HCT116 (cell line): ENCODE results near the gene TMEM175. TPM values are rescaled to one million over a fixed set of nuclear protein-coding genes. Genes with fewer than 3 reads are reported as not detected.

Experiments
- ATAC-seq: fragments of 200-7000 bp; cut with Tn5 transposase; 2 replicates; pipeline ENCODE4 v1.9.1; 2020; ENCODE audit warnings: mild to moderate bottlenecking, moderate library complexity
- BruUV-seq: library from RNA; stranded (reverse); fragments of 400-500 nt; replicated peaks from 2 replicates; lab custom pipeline; 2021; lab: Mats Ljungman, UMichigan
- CTCF ChIA-PET: fragments of 300-600 bp; sonication (Branson Sonifier 250); formaldehyde crosslinking; loops from one replicate; lab custom pipeline; 2021; ENCODE audit warnings: antibody characterized with exemption; lab: Charles Lee
- POLR2A ChIA-PET: fragments of 300-600, 350-600 bp; sonication (Branson Sonifier 250); formaldehyde crosslinking; loops from one replicate; lab custom pipeline; 2021; ENCODE audit warnings: antibody characterized with exemption; lab: Charles Lee
- RAD21 ChIA-PET, 2 experiments: fragments of 300-600 bp; sonication (Branson Sonifier 250); formaldehyde crosslinking; loops; one replicate each; lab custom pipeline; 2023; ENCODE audit warnings: low total read pairs in 2 of 2; ENCODE audit not compliant: uncharacterized antibody in 2 of 2, unreplicated experiment in 2 of 2, low non-redundant PET in 1 of 2; lab: Charles Lee
- DNase-seq: peaks from one replicate; pipeline ENCODE4 v3.0.0-alpha.2; 2010; ENCODE audit warnings: low read depth, low spot score
- H2AFZ ChIP-seq: fragments of 200-600 bp; shearing (Covaris generic), sonication (generic); 2 replicates; pipeline ENCODE4 v1.6.1; 2017; ENCODE audit warnings: low read depth, mixed run types, mixed read lengths, antibody characterized with exemption, low read length; ENCODE audit not compliant: poor library complexity, severe bottlenecking
- H3K27ac ChIP-seq: 2 replicates; pipeline ENCODE4 v1.5.1; 2012; ENCODE audit warnings: low read depth, low read length
- H3K27me3 ChIP-seq: fragments of 200-600 bp; sonication (generic); 2 replicates; pipeline ENCODE4 v1.6.1; 2016; ENCODE audit warnings: mixed run types, low read length, mixed read lengths; ENCODE audit not compliant: insufficient read depth
- H3K36me3 ChIP-seq, 2 experiments: fragments of 200-500 bp in 1 of 2; fragments of 200-600 bp in 1 of 2; sonication (Bioruptor generic) in 1 of 2; sonication (generic) in 1 of 2; 2 replicates each; pipeline versions ENCODE4 v1.5.1 to v1.6.1; 2014 to 2016; ENCODE audit warnings: low read length in 2 of 2, inconsistent platforms in 1 of 2, mixed read lengths in 1 of 2, mixed run types in 1 of 2; ENCODE audit not compliant: insufficient read depth in 2 of 2, control insufficient read depth in 1 of 2
- H3K4me1 ChIP-seq, 2 experiments: fragments of 200-600 bp in 1 of 2; sonication (generic) in 1 of 2; 2 replicates each; pipeline versions ENCODE4 v1.5.1 to v1.6.1; 2012 to 2017; ENCODE audit warnings: low read length in 2 of 2, inconsistent platforms in 1 of 2, mild to moderate bottlenecking in 1 of 2, mixed read lengths in 1 of 2, mixed run types in 1 of 2, moderate library complexity in 1 of 2; ENCODE audit not compliant: insufficient read depth in 2 of 2, control insufficient read depth in 1 of 2
- H3K4me2 ChIP-seq: fragments of 200-600 bp; sonication (generic); 2 replicates; pipeline ENCODE4 v1.6.1; 2017; ENCODE audit warnings: mixed run types, low read length, mixed read lengths
- H3K4me3 ChIP-seq, 2 experiments: fragments of 200-600 bp in 1 of 2; sonication (generic) in 1 of 2; replicated peaks in 1 of 2; 2 replicates each; pipeline ENCODE4 v1.5.1; 2011 to 2016; ENCODE audit warnings: low read length in 2 of 2, control low read depth in 1 of 2, low read depth in 1 of 2, mild to moderate bottlenecking in 1 of 2, mixed read lengths in 1 of 2, mixed run types in 1 of 2
- H3K79me2 ChIP-seq: fragments of 200-600 bp; sonication (generic); 2 replicates; pipeline ENCODE4 v1.6.1; 2017; ENCODE audit warnings: mild to moderate bottlenecking, mixed run types, low read length, moderate library complexity, mixed read lengths; ENCODE audit not compliant: insufficient read depth
- H3K9ac ChIP-seq: fragments of 200-600 bp; sonication (generic); 2 replicates; pipeline ENCODE4 v1.6.1; 2016; ENCODE audit warnings: low read length, mixed read lengths
- H3K9me2 ChIP-seq: fragments of 200-600 bp; sonication (generic), shearing (Covaris generic); 2 replicates; pipeline ENCODE4 v1.6.1; 2017; ENCODE audit warnings: mixed run types, mild to moderate bottlenecking, moderate library complexity; ENCODE audit not compliant: insufficient read depth
- H3K9me3 ChIP-seq, 2 experiments: fragments of 200-500 bp in 1 of 2; fragments of 200-600 bp in 1 of 2; sonication (Bioruptor generic) in 1 of 2; sonication (generic) in 1 of 2; 2 replicates each; pipeline ENCODE4 v1.6.1; 2014 to 2017; ENCODE audit warnings: low read length in 2 of 2, mixed read lengths in 2 of 2, inconsistent platforms in 1 of 2, low read depth in 1 of 2, mild to moderate bottlenecking in 1 of 2, mixed run types in 1 of 2, moderate library complexity in 1 of 2; ENCODE audit not compliant: control insufficient read depth in 1 of 2, insufficient read depth in 1 of 2
- H4K20me1 ChIP-seq: fragments of 200-600 bp; sonication (generic), shearing (Covaris generic); 2 replicates; pipeline ENCODE4 v1.6.1; 2017; ENCODE audit warnings: mixed run types, mild to moderate bottlenecking, moderate library complexity; ENCODE audit not compliant: insufficient read depth
- ATF3 ChIP-seq: IDR thresholded peaks from 2 replicates; pipeline ENCODE4 v1.6.1; 2012
- CEBPB ChIP-seq: IDR thresholded peaks from 2 replicates; pipeline ENCODE4 v1.6.1; 2012; ENCODE audit warnings: low read depth
- CTCF ChIP-seq, 3 experiments: fragments of 200-600 bp in 1 of 3; sonication (generic) in 1 of 3; IDR thresholded peaks in 2 of 3; conservative IDR thresholded peaks in 1 of 3; 2 replicates each; pipeline ENCODE4 v1.5.1; 2012 to 2017; ENCODE audit warnings: low read depth in 2 of 3, low read length in 2 of 3, antibody characterized with exemption in 1 of 3, borderline replicate concordance in 1 of 3, control low read depth in 1 of 3, mild to moderate bottlenecking in 1 of 3, mixed read lengths in 1 of 3, mixed run types in 1 of 3, moderate library complexity in 1 of 3; ENCODE audit not compliant: insufficient read depth in 1 of 3
- EGR1 ChIP-seq: IDR thresholded peaks from 2 replicates; pipeline ENCODE4 v1.6.1; 2012; ENCODE audit warnings: low read depth
- ELF1 ChIP-seq: IDR thresholded peaks from 2 replicates; pipeline ENCODE4 v1.6.1; 2012; ENCODE audit warnings: low read depth, borderline replicate concordance
- EZH2 ChIP-seq: fragments of 200-600 bp; sonication (generic); IDR thresholded peaks from 2 replicates; pipeline ENCODE4 v1.6.1; 2017; ENCODE audit warnings: antibody characterized with exemption, mixed run types
- EZH2phosphoT487 ChIP-seq: fragments of 200-600 bp; IDR thresholded peaks from 2 replicates; pipeline ENCODE4 v1.6.1; 2018; ENCODE audit warnings: antibody characterized with exemption, borderline replicate concordance
- FOSL1 ChIP-seq: IDR thresholded peaks from 2 replicates; pipeline ENCODE4 v1.6.1; 2012; ENCODE audit warnings: low read depth
- JUND ChIP-seq: IDR thresholded peaks from 2 replicates; pipeline ENCODE4 v1.6.1; 2012
- POLR2AphosphoS5 ChIP-seq: IDR thresholded peaks from 2 replicates; pipeline ENCODE4 v1.6.1; 2011; ENCODE audit warnings: mild to moderate bottlenecking, low read depth, low read length, moderate library complexity
- RAD21 ChIP-seq: IDR thresholded peaks from 2 replicates; pipeline ENCODE4 v1.6.1; 2012; ENCODE audit warnings: low read depth, mild to moderate bottlenecking
- REST ChIP-seq: IDR thresholded peaks from 2 replicates; pipeline ENCODE4 v1.6.1; 2012; ENCODE audit warnings: low read depth
- SP1 ChIP-seq: IDR thresholded peaks from 2 replicates; pipeline ENCODE4 v1.6.1; 2012; ENCODE audit warnings: low read depth
- SRF ChIP-seq: IDR thresholded peaks from 2 replicates; pipeline ENCODE4 v1.6.1; 2012; ENCODE audit warnings: low read depth
- YY1 ChIP-seq: IDR thresholded peaks from 2 replicates; pipeline ENCODE4 v1.6.1; 2011; ENCODE audit warnings: low read length, low read depth, moderate library complexity, mild to moderate bottlenecking; ENCODE audit not compliant: insufficient replicate concordance; ENCODE audit errors: extremely low read depth
- ZBTB33 ChIP-seq: IDR thresholded peaks from 2 replicates; pipeline ENCODE4 v1.6.1; 2011; ENCODE audit warnings: mild to moderate bottlenecking, low read length, moderate library complexity; ENCODE audit not compliant: insufficient replicate concordance; ENCODE audit errors: extremely low read depth
- ZNF274 ChIP-seq: fragments of 200-500 bp; sonication (Bioruptor generic); IDR thresholded peaks from 2 replicates; pipeline ENCODE4 v1.6.1; 2014; ENCODE audit warnings: mild to moderate bottlenecking, low read depth, low read length, inconsistent platforms
- intact Hi-C: fragments of 100-400 bp; cut with micrococcal nuclease; formaldehyde crosslinking; loops from 2 replicates; pipeline ENCODE4 v1.10.0; 2022
- total RNA-seq: library from RNA; stranded (reverse); gene quantifications from one replicate; pipeline ENCODE4 v1.2.1, GENCODE V29; 2021; ENCODE audit not compliant: unreplicated experiment

Gene TMEM175
- total RNA-seq, 1 experiment from 2014 or later = 17.5 TPM

GRCh38 chr4:967113-968104 is 35.1 kb downstream of the TMEM175 start:
- no peaks in the 10 kb centered on the region for H4K20me1 ChIP-seq
- ChIA-PET RAD21 (no interaction called here), CTCF (no interaction called here), POLR2A (no interaction called here)
- H3K4me2 ChIP-seq = no peak overlapping the region
- H3K27ac ChIP-seq = no peak overlapping the region
- intact Hi-C loops = no loop called here
- TF ChIP-seq ZBTB33 (no peak), POLR2AphosphoS5 (no peak), ZNF274 (no peak), ATF3 (no peak), EGR1 (no peak), ELF1 (no peak), SP1 (no peak), JUND (no peak), SRF (no peak), RAD21 (no peak), FOSL1 (no peak), EZH2 (no peak), YY1 (no peak), EZH2phosphoT487 (no peak), REST (no peak), CTCF (IDR thresholded peaks at IDR 0.05 in 2 of 3, conservative IDR thresholded peaks at IDR 0.05 in 1 of 3; ENCODE audit: borderline replicate concordance in 1 of 3, insufficient read depth in 1 of 3, low read depth in 2 of 3, low read length in 2 of 3) (no peak), CEBPB (no peak)
- H3K9me2 ChIP-seq = no peaks in the 10 kb centered on the region
- H3K9me3 ChIP-seq = no peaks in the 10 kb centered on the region
- H2AFZ ChIP-seq = no peak overlapping the region
- no peak overlapping the region for H3K9ac ChIP-seq
- ATAC-seq (no peak), DNase-seq (no peak)
- peaks cover 14 to 25% of the 10 kb centered on the region in 2 experiments; a peak in 3 of 4 replicates for H3K4me1 ChIP-seq
- no peaks in the 10 kb centered on the region for H3K36me3 ChIP-seq
- H3K4me3 ChIP-seq = no peak overlapping the region
- H3K79me2 ChIP-seq = no peaks in the 10 kb centered on the region
- no peaks in the 10 kb centered on the region for H3K27me3 ChIP-seq
- no TSS peak for BruUV-seq
